Liver (tissue), 9 donors: ENCODE data around the gene HMGB4. TPM values are rescaled to one million over a fixed set of nuclear protein-coding genes. Genes with fewer than 3 reads are reported as not detected.
A peak's percentile ranks its signal among the peaks of the same experiment; 100 is the strongest.

Experiments used
- DNase-seq: peaks from one replicate; pipeline ENCODE4 v3.0.0-alpha.2; 2017; ENCODE audit warnings: low spot score
- H3K27ac ChIP-seq, 2 donors: one replicate each; pipeline ENCODE4 v1.7.0; 2013; ENCODE audit warnings: inconsistent platforms in 2 of 2, low read length in 2 of 2, control low read depth in 1 of 2, low read depth in 1 of 2, mild to moderate bottlenecking in 1 of 2
- H3K27me3 ChIP-seq, 4 donors: one replicate each; pipeline versions ENCODE4 v1.6.1 to v1.7.0; 2013; ENCODE audit warnings: low read length in 3 of 4, inconsistent platforms in 1 of 4, mild to moderate bottlenecking in 1 of 4, moderate library complexity in 1 of 4; ENCODE audit not compliant: control insufficient read depth in 4 of 4, insufficient read depth in 4 of 4
- H3K36me3 ChIP-seq, 4 donors: one replicate each; pipeline versions ENCODE4 v1.6.1 to v1.7.0; 2013; ENCODE audit warnings: low read length in 3 of 4, mild to moderate bottlenecking in 3 of 4, low read depth in 1 of 4, moderate library complexity in 1 of 4; ENCODE audit not compliant: control insufficient read depth in 4 of 4, insufficient read depth in 3 of 4
- H3K4me1 ChIP-seq, 4 donors: one replicate each; pipeline versions ENCODE4 v1.6.1 to v1.7.0; 2013; ENCODE audit warnings: low read length in 3 of 4, mild to moderate bottlenecking in 3 of 4, moderate library complexity in 1 of 4; ENCODE audit not compliant: control insufficient read depth in 4 of 4, insufficient read depth in 4 of 4
- H3K4me3 ChIP-seq, 3 donors: one replicate each; pipeline versions ENCODE4 v1.6.1 to v1.7.0; 2013; ENCODE audit warnings: low read length in 3 of 3, control low read depth in 1 of 3, low read depth in 1 of 3, mild to moderate bottlenecking in 1 of 3
- H3K9ac ChIP-seq, 2 donors: one replicate each; pipeline ENCODE4 v1.7.0; 2013; ENCODE audit warnings: low read length in 2 of 2, mild to moderate bottlenecking in 2 of 2, moderate library complexity in 2 of 2, control low read depth in 1 of 2, low read depth in 1 of 2
- H3K9me3 ChIP-seq, 4 donors: one replicate each; pipeline versions ENCODE4 v1.6.1 to v1.7.0; 2013; ENCODE audit warnings: low read length in 3 of 4; ENCODE audit not compliant: control insufficient read depth in 4 of 4
- EGR1 ChIP-seq, 2 donors: IDR thresholded peaks; 2 replicates each; pipeline ENCODE4 v1.6.1; 2016 to 2018; ENCODE audit warnings: antibody characterized with exemption in 2 of 2, low read depth in 2 of 2
- FOXA1 ChIP-seq: IDR thresholded peaks from 2 replicates; pipeline ENCODE4 v1.6.1; 2016; ENCODE audit warnings: antibody characterized with exemption
- FOXA2 ChIP-seq: IDR thresholded peaks from 2 replicates; pipeline ENCODE4 v1.6.1; 2016; ENCODE audit warnings: antibody characterized with exemption
- GABPA ChIP-seq, 2 donors: IDR thresholded peaks in 1 of 2; conservative IDR thresholded peaks in 1 of 2; 2 replicates each; pipeline ENCODE4 v1.6.1; 2016; ENCODE audit warnings: antibody characterized with exemption in 2 of 2, mild to moderate bottlenecking in 1 of 2, moderate library complexity in 1 of 2
- HNF4A ChIP-seq, 2 donors: conservative IDR thresholded peaks; 2 replicates each; pipeline ENCODE4 v1.6.1; 2016; ENCODE audit warnings: antibody characterized with exemption in 2 of 2, mild to moderate bottlenecking in 2 of 2
- HNF4G ChIP-seq: IDR thresholded peaks from 2 replicates; pipeline ENCODE4 v1.6.1; 2016; ENCODE audit warnings: antibody characterized with exemption
- RAD21 ChIP-seq, 2 donors: IDR thresholded peaks; 2 replicates each; pipeline ENCODE4 v1.6.1; 2016; ENCODE audit warnings: antibody characterized with exemption in 2 of 2, mild to moderate bottlenecking in 2 of 2
- RXRA ChIP-seq, 2 donors: IDR thresholded peaks; 2 replicates each; pipeline ENCODE4 v1.6.1; 2017 to 2018; ENCODE audit warnings: antibody characterized with exemption in 2 of 2, mild to moderate bottlenecking in 1 of 2
- SP1 ChIP-seq: IDR thresholded peaks from 2 replicates; pipeline ENCODE4 v1.6.1; 2018; ENCODE audit warnings: antibody characterized with exemption, mild to moderate bottlenecking
- TAF1 ChIP-seq: conservative IDR thresholded peaks from 2 replicates; pipeline ENCODE4 v1.6.1; 2016; ENCODE audit warnings: antibody characterized with exemption, mild to moderate bottlenecking
- YY1 ChIP-seq: IDR thresholded peaks from 2 replicates; pipeline ENCODE4 v1.6.1; 2016; ENCODE audit warnings: antibody characterized with exemption, mild to moderate bottlenecking
- WGBS: extraction: QIAGEN DNeasy Blood & Tissue Kit; methylation state at CpG from one replicate; pipeline ENCODE4 v1.1.7; 2013; 5-methylcytosine and 5-hydroxymethylcytosine counted together
- polyA plus RNA-seq, 2 donors: library from polyadenylated mRNA; stranded (reverse) in 1 of 2; unstranded in 1 of 2; fragments of 200-250 nt in 1 of 2; fragments of >200 nt in 1 of 2; fragmentation: Nextera tagmentation in 1 of 2; extraction: Ambion mirVana in 1 of 2; gene quantifications; one replicate each; pipeline versions ENCODE4 v1.2.1 to v1.2.3, GENCODE V29; 2013 to 2015
- total RNA-seq, 2 donors: library from RNA; depleted of rRNA; stranded (reverse); fragments of >200 nt; gene quantifications; one replicate each; pipeline ENCODE4 v1.2.3, GENCODE V29; 2014
- TF ChIP-seq, protein P1 (sequence below): IDR thresholded peaks from 2 replicates; pipeline ENCODE4 v1.6.1; 2016; ENCODE audit warnings: antibody characterized with exemption
- TF ChIP-seq, protein P2 (sequence below): IDR thresholded peaks from 2 replicates; pipeline ENCODE4 v1.6.1; 2016; ENCODE audit warnings: antibody characterized with exemption
- TF ChIP-seq, protein P3 (sequence below): IDR thresholded peaks from 2 replicates; pipeline ENCODE4 v1.6.1; 2016; ENCODE audit warnings: antibody characterized with exemption
- TF ChIP-seq, protein P4 (sequence below): IDR thresholded peaks from 2 replicates; pipeline ENCODE4 v1.6.1; 2016; ENCODE audit warnings: antibody characterized with exemption, mild to moderate bottlenecking
- donor health status: healthy.
- donor health status: healthy.
- donor health status: healthy.
- donor health status: healthy.
- donor health status: healthy.

Gene HMGB4
- total and polyA plus RNA-seq, 4 donors, result not detected

DNA sequence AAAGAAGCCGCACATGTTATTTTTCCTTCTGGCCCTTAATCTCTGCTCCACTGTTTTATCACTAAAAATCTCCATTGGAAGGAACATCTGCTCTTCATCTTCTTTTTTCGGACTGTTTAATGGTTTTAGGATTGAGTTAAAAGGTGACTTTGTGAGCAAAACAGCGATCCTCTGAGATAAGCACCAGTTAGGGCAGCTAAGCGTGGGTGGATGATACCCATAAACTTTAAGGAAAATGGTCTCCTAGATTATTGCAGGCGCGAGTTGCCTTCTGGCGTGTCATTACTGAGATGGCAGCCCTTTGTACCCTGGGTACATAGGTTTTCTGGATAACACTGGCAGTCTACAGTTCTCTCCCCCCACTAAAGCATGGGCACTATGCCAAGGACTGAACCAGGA is 44.0 kb upstream of the HMGB4 start:
- H3K9ac ChIP-seq, result no peak overlapping the region
- WGBS, result 79% methylated on average over 7 of the region's 7 CpGs
- no peaks in the 10 kb centered on the region for H3K9me3 ChIP-seq
- no peaks in the 10 kb centered on the region for H3K36me3 ChIP-seq
- TF ChIP-seq, protein P1, sequence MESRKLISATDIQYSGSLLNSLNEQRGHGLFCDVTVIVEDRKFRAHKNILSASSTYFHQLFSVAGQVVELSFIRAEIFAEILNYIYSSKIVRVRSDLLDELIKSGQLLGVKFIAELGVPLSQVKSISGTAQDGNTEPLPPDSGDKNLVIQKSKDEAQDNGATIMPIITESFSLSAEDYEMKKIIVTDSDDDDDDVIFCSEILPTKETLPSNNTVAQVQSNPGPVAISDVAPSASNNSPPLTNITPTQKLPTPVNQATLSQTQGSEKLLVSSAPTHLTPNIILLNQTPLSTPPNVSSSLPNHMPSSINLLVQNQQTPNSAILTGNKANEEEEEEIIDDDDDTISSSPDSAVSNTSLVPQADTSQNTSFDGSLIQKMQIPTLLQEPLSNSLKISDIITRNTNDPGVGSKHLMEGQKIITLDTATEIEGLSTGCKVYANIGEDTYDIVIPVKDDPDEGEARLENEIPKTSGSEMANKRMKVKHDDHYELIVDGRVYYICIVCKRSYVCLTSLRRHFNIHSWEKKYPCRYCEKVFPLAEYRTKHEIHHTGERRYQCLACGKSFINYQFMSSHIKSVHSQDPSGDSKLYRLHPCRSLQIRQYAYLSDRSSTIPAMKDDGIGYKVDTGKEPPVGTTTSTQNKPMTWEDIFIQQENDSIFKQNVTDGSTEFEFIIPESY, result no peak
- no peak for TF ChIP-seq RAD21 (IDR thresholded peaks at IDR 0.05)
- no peak for TF ChIP-seq GABPA (IDR thresholded peaks at IDR 0.05 in 1 of 2, conservative IDR thresholded peaks at IDR 0.05 in 1 of 2)
- TF ChIP-seq EGR1 (IDR thresholded peaks at IDR 0.05; ENCODE audit: low read depth in 2 of 2), result no peak
- no peak for TF ChIP-seq TAF1
- TF ChIP-seq, protein P2, sequence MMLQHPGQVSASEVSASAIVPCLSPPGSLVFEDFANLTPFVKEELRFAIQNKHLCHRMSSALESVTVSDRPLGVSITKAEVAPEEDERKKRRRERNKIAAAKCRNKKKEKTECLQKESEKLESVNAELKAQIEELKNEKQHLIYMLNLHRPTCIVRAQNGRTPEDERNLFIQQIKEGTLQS, result no peak
- no peak for TF ChIP-seq SP1
- no peak for TF ChIP-seq YY1
- TF ChIP-seq HNF4A (conservative IDR thresholded peaks at IDR 0.05), result no peak
- TF ChIP-seq, protein P3, sequence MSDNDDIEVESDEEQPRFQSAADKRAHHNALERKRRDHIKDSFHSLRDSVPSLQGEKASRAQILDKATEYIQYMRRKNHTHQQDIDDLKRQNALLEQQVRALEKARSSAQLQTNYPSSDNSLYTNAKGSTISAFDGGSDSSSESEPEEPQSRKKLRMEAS, result no peak
- DNase-seq, result no peak
- H3K27me3 ChIP-seq, result peaks cover 0 to 2% (median 0%) of the 10 kb centered on the region in 4 donors
- H3K27ac ChIP-seq, result no peak overlapping the region
- H3K4me1 ChIP-seq, result no peaks in the 10 kb centered on the region
- H3K4me3 ChIP-seq, result no peak overlapping the region

DNA sequence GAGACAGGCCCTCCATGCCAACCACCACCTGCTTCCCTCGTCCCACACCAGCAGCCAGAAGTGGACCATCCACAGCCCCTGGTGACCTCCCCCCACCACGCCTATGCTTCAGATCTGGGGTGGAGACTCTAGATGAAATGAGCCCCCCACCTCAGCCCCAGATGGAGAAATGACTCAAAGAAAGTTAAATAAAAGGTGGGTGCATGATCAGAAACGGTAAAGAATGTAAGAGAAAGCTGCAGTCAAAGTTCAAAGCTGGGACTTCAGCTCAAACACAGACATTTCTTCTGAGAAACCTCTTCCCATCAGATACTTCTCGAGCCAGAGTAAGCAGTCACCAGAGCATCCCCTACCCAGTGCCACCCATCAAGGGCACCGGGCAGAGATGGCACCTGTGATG is 43.1 kb upstream of the HMGB4 start:
- Histone ChIP-seq H3K36me3 (no peaks in the 10 kb centered on the region), H3K4me3 (no peak overlapping the region), H3K27ac (no peak overlapping the region), H3K9ac (no peak overlapping the region), H3K27me3 (peaks cover 0 to 2% (median 0%) of the 10 kb centered on the region in 4 donors), H3K4me1 (no peaks in the 10 kb centered on the region), H3K9me3 (no peaks in the 10 kb centered on the region)
- WGBS, result 68% methylated on average over 5 of the region's 5 CpGs
- TF ChIP-seq HNF4A (conservative IDR thresholded peaks at IDR 0.05), result no peak
- TF ChIP-seq, protein P3, result no peak
- TF ChIP-seq SP1, result no peak
- TF ChIP-seq HNF4G, result no peak
- TF ChIP-seq, protein P1, result no peak
- DNase-seq, result no peak

DNA sequence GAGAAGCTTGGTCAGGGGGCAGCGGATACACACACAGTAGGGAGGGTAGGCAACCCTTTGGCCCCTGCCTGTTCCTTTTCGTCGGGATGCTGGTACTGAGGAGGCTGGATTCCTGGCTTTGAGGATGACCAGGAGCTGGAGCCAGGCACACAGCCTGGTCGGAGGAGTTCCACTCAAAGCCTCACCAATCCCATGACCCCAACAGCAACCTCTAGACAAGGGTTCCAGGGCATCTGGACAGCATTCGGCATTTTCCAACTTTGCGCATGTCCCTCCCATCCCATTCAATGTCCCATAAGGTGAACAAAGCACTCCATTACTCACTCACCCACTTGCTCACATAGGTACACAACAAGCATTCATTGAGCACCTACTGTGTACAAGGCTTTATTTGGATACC is 42.6 kb upstream of the HMGB4 start:
- Histone ChIP-seq H3K4me1 (no peaks in the 10 kb centered on the region), H3K9me3 (no peaks in the 10 kb centered on the region), H3K9ac (no peak overlapping the region), H3K36me3 (no peaks in the 10 kb centered on the region), H3K27ac (no peak overlapping the region), H3K4me3 (no peak overlapping the region), H3K27me3 (peaks cover 0 to 2% (median 0%) of the 10 kb centered on the region in 4 donors)
- WGBS, result 89% methylated on average over 6 of the region's 6 CpGs
- peak; percentile 9 for DNase-seq
- TF ChIP-seq HNF4G, result no peak
- TF ChIP-seq, protein P1, result no peak
- TF ChIP-seq YY1, result no peak
- TF ChIP-seq, protein P4, sequence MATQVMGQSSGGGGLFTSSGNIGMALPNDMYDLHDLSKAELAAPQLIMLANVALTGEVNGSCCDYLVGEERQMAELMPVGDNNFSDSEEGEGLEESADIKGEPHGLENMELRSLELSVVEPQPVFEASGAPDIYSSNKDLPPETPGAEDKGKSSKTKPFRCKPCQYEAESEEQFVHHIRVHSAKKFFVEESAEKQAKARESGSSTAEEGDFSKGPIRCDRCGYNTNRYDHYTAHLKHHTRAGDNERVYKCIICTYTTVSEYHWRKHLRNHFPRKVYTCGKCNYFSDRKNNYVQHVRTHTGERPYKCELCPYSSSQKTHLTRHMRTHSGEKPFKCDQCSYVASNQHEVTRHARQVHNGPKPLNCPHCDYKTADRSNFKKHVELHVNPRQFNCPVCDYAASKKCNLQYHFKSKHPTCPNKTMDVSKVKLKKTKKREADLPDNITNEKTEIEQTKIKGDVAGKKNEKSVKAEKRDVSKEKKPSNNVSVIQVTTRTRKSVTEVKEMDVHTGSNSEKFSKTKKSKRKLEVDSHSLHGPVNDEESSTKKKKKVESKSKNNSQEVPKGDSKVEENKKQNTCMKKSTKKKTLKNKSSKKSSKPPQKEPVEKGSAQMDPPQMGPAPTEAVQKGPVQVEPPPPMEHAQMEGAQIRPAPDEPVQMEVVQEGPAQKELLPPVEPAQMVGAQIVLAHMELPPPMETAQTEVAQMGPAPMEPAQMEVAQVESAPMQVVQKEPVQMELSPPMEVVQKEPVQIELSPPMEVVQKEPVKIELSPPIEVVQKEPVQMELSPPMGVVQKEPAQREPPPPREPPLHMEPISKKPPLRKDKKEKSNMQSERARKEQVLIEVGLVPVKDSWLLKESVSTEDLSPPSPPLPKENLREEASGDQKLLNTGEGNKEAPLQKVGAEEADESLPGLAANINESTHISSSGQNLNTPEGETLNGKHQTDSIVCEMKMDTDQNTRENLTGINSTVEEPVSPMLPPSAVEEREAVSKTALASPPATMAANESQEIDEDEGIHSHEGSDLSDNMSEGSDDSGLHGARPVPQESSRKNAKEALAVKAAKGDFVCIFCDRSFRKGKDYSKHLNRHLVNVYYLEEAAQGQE, result no peak
- no peak for TF ChIP-seq FOXA2
- TF ChIP-seq HNF4A (conservative IDR thresholded peaks at IDR 0.05), result no peak
- TF ChIP-seq SP1, result no peak
- no peak for TF ChIP-seq GABPA (IDR thresholded peaks at IDR 0.05 in 1 of 2, conservative IDR thresholded peaks at IDR 0.05 in 1 of 2)
- TF ChIP-seq, protein P3, result no peak
- TF ChIP-seq, protein P2, result no peak
- TF ChIP-seq RXRA (IDR thresholded peaks at IDR 0.05), result no peak
- no peak for TF ChIP-seq FOXA1
- no peak for TF ChIP-seq RAD21 (IDR thresholded peaks at IDR 0.05)
